B cell (primary cell): ENCODE data around the gene RGS6.

ENCODE experiments used
- EZH2 ChIP-seq: IDR thresholded peaks from 2 replicates; pipeline ENCODE4 v1.6.1; 2012; ENCODE audit warnings: borderline replicate concordance, low read depth, mild to moderate bottlenecking, moderate library complexity, low read length; ENCODE audit not compliant: insufficient read depth, poor library complexity, severe bottlenecking
- TF ChIP-seq, protein P1 (sequence below): fragments of 200-600 bp; IDR thresholded peaks from one replicate; pipeline ENCODE4 v1.8.0; 2022; ENCODE audit warnings: antibody characterized with exemption, mild to moderate bottlenecking

DNA sequence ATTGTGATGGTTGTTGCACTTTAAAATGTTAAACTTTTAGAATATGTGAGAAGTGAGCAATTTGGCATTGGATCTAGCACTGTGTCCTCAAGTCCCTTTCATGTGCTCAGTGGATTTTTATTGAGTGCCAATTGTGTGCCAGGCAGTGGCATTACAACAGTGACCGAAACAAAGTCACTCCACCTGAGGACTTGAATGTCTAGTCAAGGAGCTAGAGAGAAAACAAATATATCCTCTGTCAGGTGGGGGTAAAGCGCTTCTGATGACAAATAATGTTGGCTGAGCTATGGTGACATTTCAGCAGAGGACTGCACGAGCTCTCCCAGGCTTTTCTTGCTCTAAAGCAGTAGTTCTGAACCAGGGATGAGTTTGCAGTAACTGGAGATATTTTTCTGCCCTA, 240.4 kb downstream of the RGS6 start:
- TF ChIP-seq, protein P1, sequence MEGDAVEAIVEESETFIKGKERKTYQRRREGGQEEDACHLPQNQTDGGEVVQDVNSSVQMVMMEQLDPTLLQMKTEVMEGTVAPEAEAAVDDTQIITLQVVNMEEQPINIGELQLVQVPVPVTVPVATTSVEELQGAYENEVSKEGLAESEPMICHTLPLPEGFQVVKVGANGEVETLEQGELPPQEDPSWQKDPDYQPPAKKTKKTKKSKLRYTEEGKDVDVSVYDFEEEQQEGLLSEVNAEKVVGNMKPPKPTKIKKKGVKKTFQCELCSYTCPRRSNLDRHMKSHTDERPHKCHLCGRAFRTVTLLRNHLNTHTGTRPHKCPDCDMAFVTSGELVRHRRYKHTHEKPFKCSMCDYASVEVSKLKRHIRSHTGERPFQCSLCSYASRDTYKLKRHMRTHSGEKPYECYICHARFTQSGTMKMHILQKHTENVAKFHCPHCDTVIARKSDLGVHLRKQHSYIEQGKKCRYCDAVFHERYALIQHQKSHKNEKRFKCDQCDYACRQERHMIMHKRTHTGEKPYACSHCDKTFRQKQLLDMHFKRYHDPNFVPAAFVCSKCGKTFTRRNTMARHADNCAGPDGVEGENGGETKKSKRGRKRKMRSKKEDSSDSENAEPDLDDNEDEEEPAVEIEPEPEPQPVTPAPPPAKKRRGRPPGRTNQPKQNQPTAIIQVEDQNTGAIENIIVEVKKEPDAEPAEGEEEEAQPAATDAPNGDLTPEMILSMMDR: no peak
- TF ChIP-seq EZH2: no peak
